ENCODE measurements around the gene CARD10.

DNA sequence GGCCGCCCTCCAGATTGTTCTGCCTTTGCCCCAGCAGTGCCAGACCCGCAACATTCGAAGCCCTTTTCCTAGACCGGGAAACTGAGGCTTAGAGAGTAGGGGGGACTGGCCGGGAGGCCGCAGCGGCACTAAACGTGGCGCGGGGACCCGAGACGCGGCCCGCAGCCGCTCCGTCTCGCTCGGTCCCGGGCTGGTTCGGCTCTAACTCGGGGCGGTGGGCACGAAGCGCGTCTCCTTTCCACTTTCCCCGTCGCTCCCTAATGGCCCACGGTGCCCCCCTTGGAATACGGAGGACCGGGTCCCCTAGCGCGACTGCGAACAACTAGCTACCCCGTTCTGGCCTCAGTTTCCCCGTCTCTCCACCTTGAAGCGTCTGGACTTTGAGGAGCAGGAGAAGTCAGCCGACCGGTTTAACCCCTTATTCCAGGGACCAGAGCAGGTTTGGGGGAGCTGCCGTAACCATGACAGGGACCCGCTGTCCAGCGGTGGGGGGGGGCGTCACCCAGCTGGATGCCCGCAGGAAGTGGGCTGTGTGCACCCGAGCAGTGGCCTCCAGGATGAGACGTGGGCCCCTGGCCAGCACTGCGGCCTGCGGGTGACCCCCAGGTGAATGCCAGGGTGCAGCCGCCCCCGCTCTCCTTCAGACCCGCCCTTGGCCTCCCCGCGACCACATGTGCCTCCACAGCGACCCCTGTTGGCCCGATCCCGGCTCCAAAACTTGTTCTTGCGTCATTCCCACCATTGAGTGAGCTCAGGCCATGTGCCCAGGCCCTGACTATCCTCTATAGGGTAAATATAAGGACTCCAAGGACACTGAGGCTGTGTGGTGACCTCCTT is 42.2 kb upstream of the CARD10 start:
- TF ChIP-seq CTCF (IDR thresholded peaks at IDR 0.05 in 4 of 5, conservative IDR thresholded peaks at IDR 0.05 in 1 of 5) (peak; percentile 34 to 72 (median 67)), POLR2A (IDR thresholded peaks at IDR 0.05) (peak; percentile 17 to 36)
